Caki2 (cell line): ENCODE results near the gene ZNF839. TPM values are rescaled to one million over a fixed set of nuclear protein-coding genes. Genes with fewer than 3 reads are reported as not detected.
"Not testable (repeated sequence)": the region's sequence is repeated elsewhere in the genome, so short reads cannot be mapped to it uniquely, and the experiment has no call there.

Experiments used
- DNase-seq: peaks from one replicate; pipeline ENCODE4 v3.0.0-alpha.2; 2015; ENCODE audit warnings: low read depth
- in situ Hi-C: cut with HindIII; loops from 2 replicates; pipeline ENCODE4 v1.10.0; 2016; ENCODE audit warnings: low sequenced_read_pairs, low pct_unique_long_range_greater_than_20kb, mixed read lengths
- total RNA-seq: library from RNA; depleted of rRNA; stranded (reverse); fragments of >200 nt; shearing (Covaris generic); gene quantifications from 2 replicates; pipeline ENCODE4 v1.2.3, GENCODE V29; 2014; ENCODE audit warnings: low replicate concordance

ZNF839 gene
- total RNA-seq, 1 experiment from 2014 or later, result 7.5 TPM

DNA sequence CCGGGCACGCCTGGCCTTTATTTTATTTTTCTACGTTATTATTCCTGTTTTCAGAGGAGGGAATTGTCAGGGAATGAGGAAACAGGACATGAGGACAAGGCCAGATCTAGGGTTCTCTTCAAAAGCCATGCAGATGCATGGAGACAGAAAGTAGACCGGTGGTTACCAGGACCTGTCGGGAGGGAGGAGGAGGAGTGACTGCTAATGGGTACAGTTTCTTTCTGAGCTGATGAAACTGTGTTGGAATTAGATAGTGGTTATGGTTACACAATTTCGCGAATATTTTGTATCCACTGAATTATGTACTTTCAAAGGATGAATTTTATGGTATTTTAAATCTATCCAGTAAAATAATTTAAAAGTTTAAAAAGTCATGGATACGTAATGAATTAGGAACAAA, 11.3 kb downstream of the ZNF839 start:
- DNase-seq, result no peak
- in situ Hi-C loops, result no loop called here

GRCh38 chr14:102333390-102333789, 13.8 kb downstream of the ZNF839 start:
- in situ Hi-C loops, result no loop called here
- DNase-seq, result no peak

DNA sequence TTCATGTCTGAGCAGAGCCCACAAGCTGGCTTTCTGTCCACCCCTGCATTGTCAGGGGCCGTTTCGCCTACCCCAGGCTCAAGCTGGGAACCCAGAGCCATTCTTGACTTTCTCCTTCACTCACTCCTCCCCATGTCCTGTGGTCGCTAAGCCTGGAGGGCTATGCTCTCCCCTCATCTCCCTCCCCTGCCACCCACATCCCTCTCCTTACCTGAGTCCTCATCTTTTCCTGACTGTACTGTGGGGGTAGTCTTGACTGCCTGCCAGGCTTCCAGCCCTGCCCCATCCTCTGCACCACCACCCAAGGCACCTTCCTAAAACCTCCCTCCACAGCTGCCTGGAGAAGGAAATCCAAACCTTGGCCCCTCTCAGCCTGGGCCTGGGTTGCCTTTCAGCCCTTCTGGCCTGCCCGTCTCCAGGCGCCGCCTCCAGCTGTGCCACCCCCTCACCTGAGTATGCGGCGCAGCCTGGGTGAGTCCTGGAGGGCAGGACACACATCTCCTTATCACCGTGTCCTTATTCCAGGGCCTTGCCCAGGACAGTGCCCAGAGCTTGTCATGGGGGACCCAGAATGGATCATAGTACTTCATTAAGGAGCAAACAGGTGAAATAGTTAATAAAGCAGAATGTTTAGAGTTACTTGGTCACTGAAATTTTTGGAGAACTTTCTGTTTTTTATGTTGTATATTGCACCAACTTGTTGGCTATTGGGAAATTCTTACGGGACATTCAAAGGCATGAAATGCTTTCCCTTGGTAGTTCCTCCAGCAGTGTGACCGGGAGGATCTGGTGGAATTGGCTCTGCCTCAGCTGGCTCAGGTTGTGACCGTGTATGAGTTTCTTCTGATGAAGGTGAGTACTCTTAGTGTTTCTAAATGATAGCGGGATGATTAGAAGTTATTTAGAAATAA, 14.5 kb downstream of the ZNF839 start:
- in situ Hi-C loops, result no loop called here
- DNase-seq, result no peak

DNA sequence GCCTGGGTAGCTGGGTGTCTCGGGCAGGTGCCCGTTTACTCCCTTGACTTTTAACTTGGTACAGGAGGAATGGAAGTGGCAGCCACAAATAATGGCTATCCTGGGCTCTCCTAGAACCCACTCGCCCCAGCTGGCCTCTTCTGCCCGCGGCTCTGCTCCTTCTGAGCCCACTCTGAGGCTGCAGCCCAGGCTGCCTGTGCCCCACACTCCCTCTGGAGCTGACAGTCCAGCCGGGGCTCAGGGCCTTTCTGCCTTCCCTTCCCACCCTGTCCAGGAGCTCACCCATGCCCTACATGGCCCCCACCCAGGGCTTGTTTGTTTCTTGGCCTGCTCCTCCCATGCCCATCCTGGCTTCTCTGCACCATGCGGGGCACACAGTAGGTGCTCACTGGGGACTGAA, 15.6 kb downstream of the ZNF839 start:
- in situ Hi-C loops, result no loop called here

DNA sequence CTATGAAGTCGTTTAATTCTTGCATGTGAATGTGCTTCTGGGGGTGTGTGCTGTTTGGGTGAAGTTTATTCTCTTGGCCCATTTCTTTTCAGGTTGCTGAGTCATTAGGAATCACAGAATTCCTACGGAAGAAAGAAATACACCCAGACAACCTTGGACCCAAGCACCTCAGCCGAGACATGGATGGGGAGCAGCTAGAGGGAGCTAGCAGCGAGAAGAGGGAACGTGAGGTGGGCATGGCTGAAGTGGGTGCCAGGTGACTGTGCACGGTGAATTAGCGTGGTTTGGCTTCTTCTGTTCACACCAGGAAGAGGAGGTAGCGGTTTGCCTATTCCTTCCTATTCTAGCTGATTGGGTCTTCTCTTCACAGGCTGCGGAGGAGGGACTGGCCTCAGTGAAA, 19.2 kb downstream of the ZNF839 start:
- no peak for DNase-seq
- in situ Hi-C loops, result no loop called here

More for the DNA sequence above, 15.6 kb downstream of the ZNF839 start:
- DNase-seq, result no peak

- in situ Hi-C loops, result no loop called here
- DNase-seq, result no peak
These were observed 22.0 kb downstream of the ZNF839 start for GRCh38 chr14:102341566-102341965.

DNA sequence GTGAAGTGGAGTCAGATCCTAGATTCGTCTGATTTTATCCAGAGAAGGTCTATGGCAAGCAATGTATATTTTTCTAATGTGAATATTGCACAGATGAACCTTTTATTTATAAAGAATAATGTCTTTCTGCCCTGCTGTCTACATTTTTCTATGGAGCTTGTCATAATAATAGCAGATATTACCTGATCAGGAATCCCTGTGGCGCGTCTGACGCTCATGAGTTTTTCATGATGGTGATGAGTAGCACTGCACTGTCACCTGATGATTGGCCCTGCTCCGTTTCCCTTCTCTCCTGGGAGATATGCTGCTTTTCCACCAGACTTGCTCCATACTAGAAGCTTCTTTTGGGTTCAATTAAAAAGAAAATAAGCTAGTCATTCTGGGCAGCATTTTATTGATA, 22.7 kb downstream of the ZNF839 start:
- in situ Hi-C loops, result no loop called here
- no peak for DNase-seq

DNA sequence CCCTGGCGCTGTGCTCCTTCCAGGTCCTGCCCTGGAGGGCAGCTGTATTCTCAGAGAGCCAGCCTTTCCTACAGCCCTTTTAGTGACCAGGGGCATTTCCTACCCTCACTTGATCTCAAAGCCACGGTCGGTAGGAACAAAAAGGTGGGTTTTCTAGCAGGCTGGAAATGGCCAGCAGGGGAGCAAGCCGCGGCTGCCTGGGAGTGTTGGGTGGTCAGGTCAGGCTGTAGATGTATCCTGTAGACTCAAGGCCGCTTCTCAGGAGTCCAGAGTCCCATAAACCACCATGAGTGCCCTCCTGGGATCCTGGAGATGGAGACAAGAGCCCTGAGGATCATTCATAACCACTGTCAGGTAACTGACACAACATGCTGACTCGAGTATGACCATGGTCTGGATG, 24.5 kb downstream of the ZNF839 start:
- in situ Hi-C loops, result no loop called here
- DNase-seq, result no peak

DNA sequence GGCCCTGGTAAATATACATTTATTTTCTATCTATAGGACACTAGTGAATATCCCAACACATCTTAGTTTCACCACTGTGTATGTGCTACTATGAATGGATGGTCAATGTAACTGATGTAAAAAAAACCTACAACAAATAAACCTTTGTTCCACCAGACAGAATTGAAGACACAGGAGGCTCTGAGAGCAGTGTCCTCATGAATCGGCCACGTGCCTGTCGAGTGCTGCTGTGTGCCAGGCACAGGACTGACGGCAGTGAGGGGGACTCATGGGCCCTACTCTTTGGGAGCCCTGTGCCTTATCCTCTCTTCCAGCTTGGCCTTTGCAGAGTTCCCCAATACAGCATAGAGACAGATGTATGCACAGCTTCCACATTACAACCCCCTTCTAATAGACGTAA, 24.9 kb downstream of the ZNF839 start:
- in situ Hi-C loops, result no loop called here
- DNase-seq, result no peak

DNA sequence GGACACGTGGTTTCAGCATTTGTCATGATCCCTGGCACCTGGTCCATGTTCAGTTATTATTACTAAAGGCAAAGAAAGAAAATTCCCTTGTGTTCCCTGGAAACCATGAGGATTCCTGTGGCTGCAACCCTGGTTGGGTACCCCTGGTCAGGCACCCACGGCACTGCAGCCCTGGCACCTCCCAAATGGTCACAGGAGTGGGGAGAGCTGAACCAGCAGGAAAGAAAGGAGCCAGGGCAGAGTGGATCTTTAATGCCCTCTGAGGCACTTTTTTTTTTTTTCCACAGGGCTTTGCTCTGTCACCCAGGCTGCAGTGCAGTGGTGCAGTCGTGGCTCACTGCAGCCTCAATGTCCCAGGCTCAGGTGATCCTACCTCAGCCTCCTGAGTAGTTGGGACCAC, 25.7 kb downstream of the ZNF839 start:
- DNase-seq, result no peak
- in situ Hi-C loops, result no loop called here

DNA sequence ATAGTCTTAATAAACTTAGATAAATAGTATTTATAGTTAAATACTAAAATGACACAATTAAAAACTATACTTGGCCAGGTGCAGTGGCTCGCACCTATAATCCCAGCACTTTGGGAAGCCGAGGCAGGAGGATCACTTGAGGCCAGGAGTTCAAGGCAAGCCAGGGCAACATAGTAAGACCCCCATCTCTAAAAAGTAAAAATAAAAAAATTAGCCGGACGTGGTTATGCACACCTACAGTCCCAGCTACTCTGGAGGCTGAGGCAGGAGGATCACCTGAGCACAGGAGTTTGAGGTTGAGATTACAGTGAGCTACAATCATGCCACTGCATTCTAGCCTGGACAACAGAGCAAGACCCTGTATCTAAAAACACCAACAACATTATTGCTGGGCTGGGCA, 27.1 kb downstream of the ZNF839 start:
- in situ Hi-C loops, result no loop called here
- no peak for DNase-seq

DNA sequence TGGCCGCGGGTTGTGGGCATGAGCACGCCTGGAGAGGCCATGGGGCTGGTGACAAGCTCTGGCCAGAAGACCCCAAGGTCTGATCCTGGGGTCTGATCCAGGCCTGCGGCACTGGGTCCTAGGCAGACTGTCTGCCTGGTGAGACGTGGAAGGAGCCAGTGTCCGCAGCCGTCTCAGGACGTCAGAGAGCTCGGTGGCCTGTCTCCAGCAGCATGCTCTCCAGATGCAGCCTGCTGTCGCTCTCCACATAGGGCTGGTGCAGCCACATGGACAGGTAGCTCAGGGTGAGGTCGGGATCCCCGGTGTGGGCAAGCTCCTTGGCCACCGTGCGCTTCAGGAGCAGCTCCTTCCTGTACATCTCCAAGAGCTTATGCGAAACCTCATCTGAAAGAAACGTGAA, 28.8 kb downstream of the ZNF839 start:
- DNase-seq, result no peak
- in situ Hi-C loops, result no loop called here

GRCh38 chr14:102351023-102351422, 31.5 kb downstream of the ZNF839 start:
- in situ Hi-C loops, result no loop called here

DNA sequence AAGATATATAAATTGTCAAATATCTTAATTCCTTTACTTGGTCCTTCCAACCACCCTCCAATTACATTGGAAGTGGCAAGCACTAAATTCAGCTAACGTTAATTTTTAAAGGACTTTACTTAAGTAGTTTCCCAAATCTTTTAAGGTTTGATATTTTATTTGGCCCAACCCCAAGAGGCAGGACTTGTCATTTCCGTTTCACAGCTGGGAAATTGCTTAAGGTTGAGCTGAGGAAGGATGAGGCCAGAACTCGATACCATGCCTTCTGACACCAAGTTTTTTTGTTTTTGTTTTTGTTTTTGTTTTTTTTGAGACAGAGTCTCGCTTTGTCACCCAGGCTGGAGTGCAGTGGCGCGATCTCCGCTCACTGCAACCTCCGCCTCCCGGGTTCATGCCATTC, 32.0 kb downstream of the ZNF839 start:
- DNase-seq, in situ Hi-C loops: not testable (repeated sequence)

More at GRCh38 chr14:102351023-102351422, 31.5 kb downstream of the ZNF839 start:
- no peak for DNase-seq

- in situ Hi-C loops, result no loop called here
- DNase-seq, result no peak
These were observed 32.7 kb downstream of the ZNF839 start for GRCh38 chr14:102352213-102352612.

DNA sequence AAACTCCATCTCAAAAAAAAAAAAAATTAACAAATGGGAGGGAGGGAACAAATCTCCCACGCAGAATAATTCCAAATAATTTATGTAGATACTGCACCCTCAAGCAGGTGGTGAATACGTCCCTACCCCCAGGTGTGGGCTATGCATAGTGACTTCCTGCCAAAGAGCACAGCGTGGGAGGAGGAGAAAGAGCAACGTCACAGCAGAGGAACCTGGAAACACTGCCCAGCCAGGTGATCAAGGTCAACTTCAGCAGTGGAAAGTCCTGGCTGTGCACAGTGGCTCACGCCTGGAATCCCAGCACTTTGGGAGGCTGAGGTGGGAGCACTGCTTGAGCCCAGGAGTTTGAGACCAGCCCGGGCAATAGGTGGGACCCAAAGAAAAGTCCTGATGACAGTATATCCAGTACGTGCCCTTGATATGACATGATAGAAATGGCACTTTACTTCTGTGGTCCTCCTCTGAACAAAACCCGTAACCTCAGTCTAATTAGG, 33.6 kb downstream of the ZNF839 start:
- no peak for DNase-seq
- in situ Hi-C loops, result no loop called here

DNA sequence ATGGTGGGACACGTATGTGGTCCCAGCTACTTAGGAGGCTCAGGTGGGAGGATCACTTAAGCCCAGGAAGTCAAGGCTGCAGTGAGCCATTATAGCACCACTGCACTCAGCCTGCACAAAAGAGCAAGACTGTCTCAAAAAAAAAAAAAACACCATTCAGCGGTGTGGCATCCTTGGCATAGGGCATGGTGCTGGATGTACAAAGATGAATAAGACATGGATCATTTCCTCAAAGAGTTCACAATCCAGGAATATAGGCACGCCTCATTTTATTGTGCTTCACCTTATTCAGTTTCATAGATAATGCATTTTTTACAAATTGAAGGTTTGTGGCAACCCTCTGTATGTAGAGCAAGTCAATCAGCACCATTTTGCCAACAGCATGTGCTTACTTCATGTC, 36.7 kb downstream of the ZNF839 start:
- no peak for DNase-seq
- in situ Hi-C loops, result no loop called here

DNA sequence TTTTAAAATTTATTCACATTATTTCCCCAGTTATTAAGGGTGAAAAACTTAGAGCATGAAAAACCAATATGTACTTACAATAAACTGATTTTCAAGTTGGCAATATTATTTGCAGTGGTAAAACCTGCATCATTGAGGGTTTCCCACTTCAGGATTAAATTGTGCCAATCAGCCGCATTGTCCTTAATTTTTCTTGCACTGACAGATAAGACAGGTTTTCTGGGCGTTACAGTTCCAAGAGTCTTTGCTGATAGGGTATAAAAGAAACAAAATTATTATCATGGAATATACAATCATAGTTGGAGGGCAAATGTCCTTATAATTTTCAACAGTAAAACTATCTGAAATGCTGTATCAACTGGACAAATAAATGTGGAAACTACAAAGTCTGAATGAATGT, 39.8 kb downstream of the ZNF839 start:
- in situ Hi-C loops, result no loop called here
- DNase-seq, result no peak

DNA sequence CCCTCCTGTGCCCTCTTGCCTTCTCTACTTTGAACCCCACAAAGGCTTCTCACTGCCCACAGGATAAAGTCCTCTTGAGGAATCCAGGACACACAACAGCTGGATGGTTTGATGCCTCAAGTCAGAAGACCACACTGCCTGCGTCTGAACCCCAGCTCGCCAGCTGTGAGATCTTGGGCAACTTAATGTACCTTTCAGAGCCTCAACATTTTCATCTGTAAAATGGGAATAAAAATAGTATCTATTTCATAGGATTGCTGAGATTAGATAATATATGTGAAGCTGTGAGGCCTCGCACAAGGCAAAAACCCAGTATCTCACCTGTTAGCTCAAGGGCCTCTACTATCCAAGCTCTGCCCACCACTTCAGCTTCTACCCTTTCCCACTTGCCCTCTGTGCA, 40.8 kb downstream of the ZNF839 start:
- in situ Hi-C loops, result no loop called here
- DNase-seq, result no peak

GRCh38 chr14:102362084-102362483, 42.5 kb downstream of the ZNF839 start:
- in situ Hi-C loops, result no loop called here
- no peak for DNase-seq
